Neural progenitor cell (in vitro differentiated cells): Measurements from ENCODE around the gene SBDS. TPM values are rescaled to one million over a fixed set of nuclear protein-coding genes. Genes with fewer than 3 reads are reported as not detected.

Experiments used
- DNase-seq: peaks from one replicate; pipeline ENCODE4 v3.0.0-alpha.2; 2016; ENCODE audit warnings: low spot score
- H2AFZ ChIP-seq: fragments of 200-600 bp; sonication (generic); replicated peaks from 2 replicates; pipeline ENCODE4 v1.6.1; 2016; ENCODE audit warnings: antibody characterized with exemption
- H3F3A ChIP-seq: fragments of 200-600 bp; sonication (generic); 2 replicates; pipeline ENCODE4 v1.6.1; 2016; ENCODE audit warnings: antibody characterized with exemption, low read depth
- H3K27ac ChIP-seq: fragments of 200-600 bp; sonication (generic); 2 replicates; pipeline ENCODE4 v1.5.1; 2016; ENCODE audit warnings: mild to moderate bottlenecking
- H3K27me3 ChIP-seq: fragments of 200-600 bp; sonication (generic); 2 replicates; pipeline ENCODE4 v1.6.1; 2016; ENCODE audit warnings: mild to moderate bottlenecking, moderate library complexity
- H3K36me3 ChIP-seq: fragments of 200-600 bp; sonication (generic); 2 replicates; pipeline ENCODE4 v1.5.1; 2016
- H3K4me1 ChIP-seq: fragments of 200-600 bp; sonication (generic); 2 replicates; pipeline ENCODE4 v1.6.1; 2016; ENCODE audit warnings: mixed run types
- H3K4me2 ChIP-seq: fragments of 200-600 bp; sonication (generic); 2 replicates; pipeline ENCODE4 v1.6.1; 2016
- H3K4me3 ChIP-seq: fragments of 200-600 bp; sonication (generic); 2 replicates; pipeline ENCODE4 v1.5.1; 2016
- H3K79me2 ChIP-seq: fragments of 200-600 bp; sonication (generic); 2 replicates; pipeline ENCODE4 v1.6.1; 2016; ENCODE audit warnings: low read depth
- H3K9ac ChIP-seq: fragments of 200-600 bp; sonication (generic); 2 replicates; pipeline ENCODE4 v1.6.1; 2016
- H3K9me3 ChIP-seq: fragments of 200-600 bp; sonication (generic); 2 replicates; pipeline ENCODE4 v1.5.1; 2016; ENCODE audit warnings: low read depth
- H4K20me1 ChIP-seq: fragments of 200-600 bp; sonication (generic); 2 replicates; pipeline ENCODE4 v1.6.1; 2016; ENCODE audit warnings: low read depth
- H3K27ac Mint-ChIP-seq: 3 replicates; pipeline ENCODE4 v1.8.0; 2021; ENCODE audit warnings: mixed read lengths
- H3K27me3 Mint-ChIP-seq: 2 replicates; pipeline ENCODE4 v1.8.0; 2022; ENCODE audit warnings: low read depth, mild to moderate bottlenecking, inconsistent platforms, moderate library complexity, mixed read lengths; ENCODE audit not compliant: insufficient read depth
- H3K36me3 Mint-ChIP-seq: 3 replicates; pipeline ENCODE4 v1.8.0; 2021; ENCODE audit warnings: mixed read lengths
- H3K4me1 Mint-ChIP-seq: 3 replicates; pipeline ENCODE4 v1.8.0; 2021; ENCODE audit warnings: mixed read lengths
- H3K4me3 Mint-ChIP-seq: 3 replicates; pipeline ENCODE4 v1.8.0; 2021; ENCODE audit warnings: mild to moderate bottlenecking, moderate library complexity, mixed read lengths
- H3K9me3 Mint-ChIP-seq: 3 replicates; pipeline ENCODE4 v1.8.0; 2020; ENCODE audit warnings: mixed read lengths
- CTCF ChIP-seq: fragments of 200-600 bp; sonication (generic); IDR thresholded peaks from 2 replicates; pipeline ENCODE4 v1.5.1; 2017; ENCODE audit warnings: antibody characterized with exemption, mild to moderate bottlenecking
- EZH2 ChIP-seq: fragments of 200-600 bp; sonication (generic); IDR thresholded peaks from 2 replicates; pipeline ENCODE4 v1.6.1; 2017; ENCODE audit warnings: antibody characterized with exemption, mild to moderate bottlenecking, moderate library complexity
- EZH2phosphoT487 ChIP-seq: fragments of 200-600 bp; sonication (generic); IDR thresholded peaks from 2 replicates; pipeline ENCODE4 v1.6.1; 2017; ENCODE audit warnings: antibody characterized with exemption
- small RNA-seq: library from RNA; depleted of rRNA; stranded (forward); fragments of <200 nt; gene quantifications from one replicate; pipeline ENCODE3, GENCODE V24; 2015
- total RNA-seq: library from RNA; depleted of rRNA; stranded (reverse); fragments of >200 nt; gene quantifications from 2 replicates; pipeline ENCODE4 v1.2.3, GENCODE V29; 2015; ENCODE audit warnings: low replicate concordance

Gene SBDS
- total RNA-seq, 1 donor from 2014 or later: 44.2 TPM

- H3K9ac ChIP-seq: no peak overlapping the region
- no peaks in the 10 kb centered on the region for H3K79me2 ChIP-seq
- H2AFZ ChIP-seq: no peak overlapping the region
- H3K36me3 ChIP-seq: no peaks in the 10 kb centered on the region
- no peak overlapping the region for H3K27ac ChIP-seq
- Mint-ChIP-seq H3K27me3 (peaks cover 4% of the 10 kb centered on the region), H3K4me3 (no peak overlapping the region), H3K4me1 (no peaks in the 10 kb centered on the region), H3K27ac (no peak overlapping the region), H3K9me3 (no peaks in the 10 kb centered on the region), H3K36me3 (peaks cover 17% of the 10 kb centered on the region)
- H3K9me3 ChIP-seq: no peaks in the 10 kb centered on the region
- no peak overlapping the region for H3K4me2 ChIP-seq
- H3F3A ChIP-seq: no peaks in the 10 kb centered on the region
- no peaks in the 10 kb centered on the region for H3K4me1 ChIP-seq
- no peak overlapping the region for H3K4me3 ChIP-seq
- no peaks in the 10 kb centered on the region for H4K20me1 ChIP-seq
- TF ChIP-seq EZH2 (no peak), CTCF (no peak), EZH2phosphoT487 (no peak)
- DNase-seq: no peak
- no peaks in the 10 kb centered on the region for H3K27me3 ChIP-seq
Measured at GRCh38 chr7:66948480-66949109, 46.8 kb downstream of the SBDS start.

DNA sequence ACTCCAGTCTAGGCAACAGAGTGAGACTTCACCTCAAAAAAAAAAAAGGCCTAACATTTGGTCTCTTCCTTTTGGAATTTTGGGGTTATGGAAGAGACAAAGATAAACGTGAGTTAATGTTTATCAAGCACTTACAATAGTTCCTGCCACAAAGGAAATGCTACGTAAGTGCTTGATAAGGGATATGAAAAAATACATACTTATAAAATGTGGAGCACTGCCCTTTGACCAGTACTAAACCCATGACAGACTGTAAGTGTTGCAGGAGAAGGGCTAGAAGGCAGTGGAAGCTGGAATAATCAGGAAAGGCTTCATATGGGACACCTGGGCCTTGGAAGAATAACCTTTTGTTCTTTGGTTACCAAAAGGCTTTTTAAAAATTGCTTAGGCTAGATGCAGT is 48.8 kb downstream of the SBDS start:
- Histone ChIP-seq H3K27me3 (no peaks in the 10 kb centered on the region), H3K79me2 (no peaks in the 10 kb centered on the region), H3K9ac (no peak overlapping the region), H2AFZ (no peak overlapping the region), H3K4me1 (no peaks in the 10 kb centered on the region), H3K9me3 (no peaks in the 10 kb centered on the region), H3K27ac (no peak overlapping the region), H3F3A (no peaks in the 10 kb centered on the region), H3K4me3 (no peak overlapping the region), H3K36me3 (peaks cover 6% of the 10 kb centered on the region), H3K4me2 (no peak overlapping the region), H4K20me1 (no peaks in the 10 kb centered on the region)
- Mint-ChIP-seq H3K27ac (no peak overlapping the region), H3K9me3 (no peaks in the 10 kb centered on the region), H3K36me3 (peaks cover 24% of the 10 kb centered on the region), H3K4me3 (no peak overlapping the region), H3K4me1 (no peaks in the 10 kb centered on the region), H3K27me3 (peaks cover 4% of the 10 kb centered on the region)
- DNase-seq: no peak
- no peak for TF ChIP-seq EZH2

- Histone ChIP-seq H4K20me1 (peaks cover 23% of the 10 kb centered on the region), H3K27me3 (no peaks in the 10 kb centered on the region), H3K36me3 (peaks cover 6% of the 10 kb centered on the region), H3K9me3 (no peaks in the 10 kb centered on the region), H3K79me2 (peaks cover 64% of the 10 kb centered on the region), H3K27ac (no peak overlapping the region), H2AFZ (no peak overlapping the region), H3F3A (no peaks in the 10 kb centered on the region), H3K4me2 (no peak overlapping the region), H3K4me1 (no peaks in the 10 kb centered on the region), H3K9ac (no peak overlapping the region), H3K4me3 (no peak overlapping the region)
- Mint-ChIP-seq H3K27me3 (peaks cover 2% of the 10 kb centered on the region), H3K36me3 (peaks cover 29% of the 10 kb centered on the region), H3K27ac (peak overlapping the region; percentile 2), H3K4me3 (no peak overlapping the region), H3K9me3 (peaks cover 6% of the 10 kb centered on the region), H3K4me1 (no peaks in the 10 kb centered on the region)
- DNase-seq: no peak
- TF ChIP-seq EZH2 (no peak), CTCF (no peak), EZH2phosphoT487 (no peak)
Measured at GRCh38 chr7:66939325-66939724, 56.1 kb downstream of the SBDS start.

- H3K79me2 ChIP-seq: peaks cover 78% of the 10 kb centered on the region
- H3K4me2 ChIP-seq: no peak overlapping the region
- Mint-ChIP-seq H3K36me3 (peaks cover 26% of the 10 kb centered on the region), H3K27me3 (peaks cover 3% of the 10 kb centered on the region), H3K4me3 (no peak overlapping the region), H3K4me1 (no peaks in the 10 kb centered on the region), H3K27ac (no peak overlapping the region), H3K9me3 (peaks cover 6% of the 10 kb centered on the region)
- no peak for TF ChIP-seq EZH2
- TF ChIP-seq EZH2phosphoT487: no peak
- no peak for TF ChIP-seq CTCF
- peaks cover 6% of the 10 kb centered on the region for H3K36me3 ChIP-seq
- H3K9me3 ChIP-seq: no peaks in the 10 kb centered on the region
- H3K27ac ChIP-seq: no peak overlapping the region
- no peaks in the 10 kb centered on the region for H3F3A ChIP-seq
- no peak for DNase-seq
- no peaks in the 10 kb centered on the region for H3K4me1 ChIP-seq
- no peak overlapping the region for H2AFZ ChIP-seq
- H3K9ac ChIP-seq: no peak overlapping the region
- H3K27me3 ChIP-seq: no peaks in the 10 kb centered on the region
- H3K4me3 ChIP-seq: no peak overlapping the region
- H4K20me1 ChIP-seq: peaks cover 23% of the 10 kb centered on the region
Measured at GRCh38 chr7:66937940-66938339, 57.4 kb downstream of the SBDS start.

Small RNA genes lying within 50 kb of the gene (small RNA-seq; reads per million reads assigned to genes)
- not detected for gene RN7SL43P

Other genes with a start within 250 kb of the SBDS start
- gene TMEM248, start 74.4 kb downstream of the SBDS start, total RNA-seq: 59.9 and 75.6 TPM in 2 replicates
- gene TYW1, start 1.2 kb upstream of the SBDS start, total RNA-seq: 23.1 and 23.8 TPM in 2 replicates